K562 (cell line): ENCODE results near the gene FHIT. TPM values are rescaled to one million over a fixed set of nuclear protein-coding genes. Genes with fewer than 3 reads are reported as not detected.

ENCODE experiments used
- BRD9 ChIP-seq: fragments of 450-650 bp; IDR thresholded peaks from 2 replicates; pipeline ENCODE4 v1.6.1; 2018; ENCODE audit warnings: low read depth; ENCODE audit not compliant: partially characterized antibody
- CHD7 ChIP-seq: fragments of 200-600 bp; sonication (generic); IDR thresholded peaks from one replicate; pipeline ENCODE4 v1.6.1; 2012; ENCODE audit warnings: mild to moderate bottlenecking, low read depth, low read length, inconsistent platforms
- FOS ChIP-seq: IDR thresholded peaks from 3 replicates; pipeline ENCODE4 v1.6.1; 2011; ENCODE audit not compliant: insufficient read length; ENCODE audit errors: extremely low read depth
- FOXP4 ChIP-seq: sonication (generic); formaldehyde crosslinking; IDR thresholded peaks from 2 replicates; pipeline ENCODE4 v1.8.0; 2022; ENCODE audit warnings: mild to moderate bottlenecking, missing genetic modification reagents, borderline replicate concordance
- HEY1 ChIP-seq: fragments of 250-450 bp; sonication (Bioruptor Pico); IDR thresholded peaks from 2 replicates; pipeline ENCODE4 v1.5.0; 2020; ENCODE audit warnings: mild to moderate bottlenecking, moderate library complexity, borderline replicate concordance
- JUN ChIP-seq, 2 experiments: sonication (generic) in 1 of 2; formaldehyde crosslinking in 1 of 2; IDR thresholded peaks; 2 replicates each; pipeline versions ENCODE4 v1.6.1 to v1.8.0; 2012 to 2022; ENCODE audit warnings: borderline replicate concordance in 2 of 2, mild to moderate bottlenecking in 2 of 2, improper control_type of control experiment in 1 of 2, low read depth in 1 of 2, low read length in 1 of 2, missing genetic modification reagents in 1 of 2
- JUNB ChIP-seq: fragments of 450-650 bp; formaldehyde crosslinking; conservative IDR thresholded peaks from 2 replicates; pipeline ENCODE4 v1.4.0; 2020; ENCODE audit warnings: mild to moderate bottlenecking
- MYNN ChIP-seq, 2 experiments: sonication (generic); formaldehyde crosslinking in 1 of 2; IDR thresholded peaks; 2 replicates each; pipeline versions ENCODE4 v1.5.0 to v1.6.1; 2016 to 2020; ENCODE audit warnings: antibody characterized with exemption in 1 of 2, missing genetic modification reagents in 1 of 2
- NR1H2 ChIP-seq: sonication (generic); formaldehyde crosslinking; IDR thresholded peaks from 2 replicates; pipeline ENCODE4 v1.4.0; 2020; ENCODE audit warnings: mild to moderate bottlenecking, missing genetic modification reagents
- PML ChIP-seq: IDR thresholded peaks from 2 replicates; pipeline ENCODE4 v1.6.1; 2012; ENCODE audit warnings: low read length, inconsistent platforms
- ZNF121 ChIP-seq: sonication (generic); formaldehyde crosslinking; conservative IDR thresholded peaks from 2 replicates; pipeline ENCODE4 v1.8.0; 2022; ENCODE audit warnings: missing genetic modification reagents
- polyA plus RNA-seq, 8 experiments: library from polyadenylated mRNA; depleted of rRNA in 4 of 8; stranded (reverse) in 5 of 8; unstranded in 3 of 8; fragments of >200 nt; fragmentation: Nextera tagmentation in 2 of 8; fragmentation: Illumina TruSeq in 1 of 8; extraction: Ambion mirVana in 2 of 8; extraction: Trizol in 1 of 8; gene quantifications; 2 replicates each; pipeline versions ENCODE4 v1.2.1 to v1.2.3, GENCODE V29; 2011 to 2014; ENCODE audit warnings: inconsistent platforms in 1 of 8, missing spikeins in 1 of 8
- total RNA-seq, 7 experiments: library from RNA; depleted of rRNA in 6 of 7; stranded (reverse); fragments of >200 nt in 6 of 7; fragmentation: Illumina TruSeq in 2 of 7; extraction: Trizol in 2 of 7; gene quantifications; 2 replicates each; pipeline versions ENCODE4 v1.2.1 to v1.2.3, GENCODE V29; 2011 to 2021; ENCODE audit warnings: low replicate concordance in 1 of 7

Gene FHIT
- total and polyA plus RNA-seq, 9 of the 15 experiments (the other 6 are each of a cell fraction or from before 2014, with no cell fraction given), result 1.7 to 9.1 (median 4.3) TPM

- TF ChIP-seq CHD7, result no peak
- no peak for TF ChIP-seq BRD9
- no peak for TF ChIP-seq FOS
- no peak for TF ChIP-seq PML
- TF ChIP-seq NR1H2 (CRISPR knock-in tag), result no peak
- no peak for TF ChIP-seq ZNF121 (CRISPR knock-in tag)
- TF ChIP-seq HEY1, result no peak
- TF ChIP-seq JUN (IDR thresholded peaks at IDR 0.05; ENCODE audit: borderline replicate concordance, low read depth, low read length), result no peak
- no peak for TF ChIP-seq JUN (CRISPR knock-in tag; IDR thresholded peaks at IDR 0.05; ENCODE audit: borderline replicate concordance)
- TF ChIP-seq FOXP4, result no peak
- no peak for TF ChIP-seq MYNN (IDR thresholded peaks at IDR 0.05)
- TF ChIP-seq MYNN (CRISPR knock-in tag; IDR thresholded peaks at IDR 0.05), result no peak
- no peak for TF ChIP-seq JUNB (CRISPR knock-in tag)
These were observed 169.7 kb downstream of the FHIT start (continued) for GRCh38 chr3:61081554-61081953.
